DMS53 treated with DMSO at 0.1 percent for 48 hours (cell line): Measurements from ENCODE around the gene NT5DC4.

ENCODE experiments used
- DNase-seq: peaks from one replicate; lab custom pipeline; 2025; ENCODE audit not compliant: unreplicated experiment; lab: John Stamatoyannopoulos, UW

The NT5DC4 gene

DNA sequence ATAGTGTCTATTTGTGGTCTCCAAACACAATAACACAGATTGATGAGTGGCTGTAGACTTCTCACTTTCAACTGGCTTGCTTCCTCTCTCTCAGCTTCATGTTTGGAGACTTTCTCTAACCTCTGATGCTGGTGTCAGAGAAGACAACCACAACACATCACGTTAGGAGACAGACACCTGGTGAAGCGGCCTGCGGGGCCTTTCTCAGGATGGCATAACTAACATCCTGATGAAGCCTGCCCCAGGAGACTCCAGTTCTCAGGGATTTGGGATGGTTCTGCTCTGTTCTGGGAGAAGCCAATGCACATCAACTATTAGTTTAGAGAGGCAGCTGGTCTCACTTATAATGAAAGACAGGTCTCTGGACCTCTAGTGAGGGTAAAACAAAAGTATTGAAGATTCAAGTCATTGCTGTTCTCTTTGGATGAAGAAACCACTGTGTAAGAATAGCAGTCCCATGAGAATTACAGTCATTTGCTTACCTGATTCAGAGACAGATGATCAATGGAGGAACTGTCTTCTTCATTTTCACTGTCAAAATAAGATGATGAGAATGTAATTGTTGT, 61.5 kb downstream of the NT5DC4 start:
- no peak for DNase-seq

DNA sequence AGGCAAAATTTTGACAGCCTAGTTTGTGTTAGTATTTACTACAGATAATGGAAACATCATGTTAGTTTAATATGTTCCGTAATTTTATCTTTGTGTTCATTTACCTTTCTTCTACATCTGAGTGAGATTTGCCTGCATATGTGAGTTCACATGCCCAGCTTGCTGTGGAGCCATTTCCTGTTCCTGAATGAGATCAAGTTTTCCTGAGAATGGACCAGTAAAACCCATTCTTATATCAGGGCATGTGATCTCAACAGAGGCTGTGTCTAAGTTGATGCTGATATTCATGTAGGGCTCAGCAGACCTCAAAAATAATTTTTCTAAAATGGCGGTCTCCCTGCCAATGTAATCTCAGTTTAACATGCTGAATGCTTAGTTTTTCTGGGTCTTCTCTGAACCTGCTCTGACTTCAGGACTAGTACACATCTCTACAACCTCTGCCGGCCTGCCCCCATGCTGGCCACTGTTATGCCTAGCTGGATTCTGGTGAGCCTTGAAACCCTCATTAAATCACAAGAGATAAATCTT, 62.4 kb downstream of the NT5DC4 start:
- no peak for DNase-seq

DNA sequence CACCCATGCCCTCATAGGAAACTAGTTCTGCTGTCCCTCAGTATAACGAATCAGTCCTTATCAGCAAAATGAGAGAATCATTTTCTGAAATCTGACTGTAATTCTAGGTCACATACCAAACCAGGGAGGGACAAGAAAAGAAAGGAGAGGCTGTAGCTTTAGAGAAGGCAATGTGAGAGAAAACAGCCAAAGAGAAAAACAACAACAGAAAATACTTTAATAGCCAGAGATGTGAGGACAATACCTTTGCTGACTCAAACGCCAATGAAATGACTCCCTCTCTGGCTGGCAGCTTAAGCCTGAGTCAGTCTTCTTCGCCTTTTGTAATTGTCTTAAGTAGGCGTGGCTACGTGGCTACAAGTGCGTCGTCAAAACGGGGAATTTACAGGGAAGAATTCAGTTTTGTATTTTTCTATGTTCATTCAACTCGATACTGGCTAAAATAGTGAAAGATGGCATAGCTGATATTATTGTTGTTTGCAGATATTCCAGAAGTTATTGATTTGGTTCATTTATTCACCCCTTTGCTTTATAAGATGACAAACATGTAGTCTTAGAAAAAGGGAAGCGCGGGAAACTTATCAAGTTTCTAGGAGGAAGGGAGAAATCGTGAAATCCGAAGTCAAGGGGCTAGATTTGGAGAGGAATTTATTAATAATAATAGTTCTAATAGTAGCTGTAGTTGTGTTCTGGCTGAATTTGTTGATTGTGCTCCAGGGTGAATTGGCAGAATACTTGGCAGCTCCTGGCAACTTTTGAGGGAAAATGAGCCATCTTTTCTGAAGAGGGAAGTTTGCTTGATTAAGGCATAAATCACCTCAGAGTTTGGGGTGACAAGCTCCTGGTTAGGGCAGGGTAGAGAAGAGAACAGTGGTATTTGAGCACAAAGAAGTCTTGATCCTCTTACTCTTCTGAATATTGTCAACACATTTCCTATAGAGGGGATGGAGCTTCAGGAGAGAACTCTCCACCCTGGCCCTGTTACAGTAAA, 63.7 kb downstream of the NT5DC4 start, which contains the start of gene IL1A:
Gene IL1A (minus strand): TSS at position 295 of the 991 bp plus-strand sequence. CDS start 723 bp downstream, outside the sequence.
- no peak for DNase-seq

DNA sequence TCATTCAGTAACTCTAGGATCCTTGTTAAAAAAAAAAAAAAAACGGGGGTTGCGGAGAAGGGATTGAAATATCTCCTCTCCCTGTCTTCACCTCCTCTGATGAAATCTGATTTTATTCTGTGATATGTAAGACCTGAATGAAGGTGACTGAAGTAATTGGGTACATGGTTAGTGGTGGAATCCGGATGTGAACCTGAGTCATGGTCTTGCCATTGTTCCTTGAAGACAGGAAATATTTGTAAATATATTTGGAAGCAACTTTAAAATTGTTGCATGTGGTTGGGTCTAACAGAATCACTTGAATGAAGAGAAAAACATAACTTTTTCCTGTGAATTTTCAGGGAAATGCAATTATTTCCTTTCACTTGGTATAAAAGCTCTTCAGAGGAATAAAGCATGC, 66.5 kb downstream of the NT5DC4 start:
- no peak for DNase-seq

DNA sequence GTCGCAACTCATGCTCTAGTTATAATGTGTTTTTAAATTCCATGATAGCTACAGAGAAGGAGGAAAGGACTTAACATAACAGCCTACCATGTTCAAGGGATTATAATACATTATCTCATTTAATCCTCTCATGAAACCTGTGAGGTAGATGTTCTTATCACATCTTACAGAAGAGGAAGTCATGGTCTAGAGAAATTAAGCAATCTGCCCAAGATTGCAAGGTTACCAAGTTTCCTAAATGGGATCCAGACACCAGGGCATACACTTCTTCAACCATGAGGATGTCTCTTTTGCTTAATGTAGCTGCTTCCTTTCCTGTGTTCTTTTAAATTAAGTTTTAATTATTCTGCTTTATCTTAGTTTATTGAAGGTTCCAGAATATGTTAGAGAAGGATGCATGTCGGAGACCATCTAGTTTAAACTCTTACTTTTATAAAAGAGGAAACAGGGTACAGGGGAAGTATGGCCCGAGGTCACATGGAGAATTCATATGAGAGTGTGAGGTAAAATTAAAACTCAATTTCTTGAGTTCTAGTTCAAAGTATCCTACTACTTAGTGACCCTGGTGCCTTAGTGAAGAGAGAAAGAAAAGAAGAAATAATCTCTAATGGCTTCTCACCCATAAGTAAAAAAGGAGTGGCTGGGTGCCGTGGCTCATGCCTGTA, 67.0 kb downstream of the NT5DC4 start:
- DNase-seq: no peak

- DNase-seq: no peak
These were observed 67.8 kb downstream of the NT5DC4 start for GRCh38 chr2:112788653-112789052.
